NCI-H446 treated with DMSO at 0.1 percent for 48 hours (cell line): ENCODE measurements around the gene PRICKLE2.

Source experiments
- DNase-seq: peaks from one replicate; lab custom pipeline; 2025; lab: John Stamatoyannopoulos, UW

Gene PRICKLE2

DNA sequence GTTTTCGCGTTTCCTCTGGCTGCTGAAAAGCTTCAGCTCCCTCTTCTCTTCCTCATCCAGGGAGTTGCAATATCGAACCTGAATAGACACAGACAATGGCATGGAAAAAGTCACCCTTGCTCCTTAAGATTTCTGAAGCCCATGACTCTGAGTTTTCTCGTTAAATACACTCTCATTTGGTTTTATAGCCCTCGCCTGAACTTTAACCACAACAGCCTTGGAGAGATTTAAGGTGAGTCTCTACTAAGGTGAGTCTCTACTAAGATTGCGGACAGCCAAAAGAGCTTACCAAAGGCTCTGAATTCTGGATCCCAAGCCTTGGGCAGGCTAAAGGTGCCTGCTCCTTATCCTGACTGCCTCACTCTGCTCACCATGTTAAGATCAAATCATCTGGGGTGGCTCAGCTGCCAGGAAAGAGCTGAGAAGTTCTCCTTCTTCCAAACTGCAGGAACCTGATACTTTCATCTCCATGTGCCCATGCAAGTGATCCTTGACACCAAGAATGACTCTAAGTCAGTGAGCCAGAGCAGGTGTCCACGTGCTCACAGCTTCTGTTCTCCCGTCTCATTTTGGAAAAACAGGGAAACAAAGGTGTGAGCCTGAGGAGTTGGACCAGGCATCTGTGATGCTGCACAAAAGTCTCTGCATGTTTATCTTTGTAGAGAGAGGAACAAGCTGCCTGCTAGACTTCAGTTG is 65.1 kb downstream of the PRICKLE2 start:
- no peak for DNase-seq

DNA sequence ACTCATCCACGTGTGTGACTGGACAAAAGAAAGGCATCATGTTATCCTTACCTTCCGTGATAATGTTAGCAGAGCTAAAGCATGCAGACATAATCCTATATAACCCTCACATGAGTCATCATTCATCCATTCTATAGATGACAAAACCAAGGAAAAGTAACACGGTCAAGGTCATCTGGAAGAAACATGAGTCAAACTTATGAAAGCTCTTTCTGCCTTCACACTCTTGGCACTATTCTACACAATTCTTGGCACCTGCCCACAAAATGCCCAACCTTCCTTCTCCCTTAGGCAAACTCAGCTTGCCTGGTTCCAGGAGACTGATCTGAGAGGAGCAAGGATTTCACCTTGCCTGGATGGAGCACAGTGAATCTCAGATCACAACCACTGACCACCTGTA is 66.9 kb downstream of the PRICKLE2 start:
- DNase-seq, result no peak

DNA sequence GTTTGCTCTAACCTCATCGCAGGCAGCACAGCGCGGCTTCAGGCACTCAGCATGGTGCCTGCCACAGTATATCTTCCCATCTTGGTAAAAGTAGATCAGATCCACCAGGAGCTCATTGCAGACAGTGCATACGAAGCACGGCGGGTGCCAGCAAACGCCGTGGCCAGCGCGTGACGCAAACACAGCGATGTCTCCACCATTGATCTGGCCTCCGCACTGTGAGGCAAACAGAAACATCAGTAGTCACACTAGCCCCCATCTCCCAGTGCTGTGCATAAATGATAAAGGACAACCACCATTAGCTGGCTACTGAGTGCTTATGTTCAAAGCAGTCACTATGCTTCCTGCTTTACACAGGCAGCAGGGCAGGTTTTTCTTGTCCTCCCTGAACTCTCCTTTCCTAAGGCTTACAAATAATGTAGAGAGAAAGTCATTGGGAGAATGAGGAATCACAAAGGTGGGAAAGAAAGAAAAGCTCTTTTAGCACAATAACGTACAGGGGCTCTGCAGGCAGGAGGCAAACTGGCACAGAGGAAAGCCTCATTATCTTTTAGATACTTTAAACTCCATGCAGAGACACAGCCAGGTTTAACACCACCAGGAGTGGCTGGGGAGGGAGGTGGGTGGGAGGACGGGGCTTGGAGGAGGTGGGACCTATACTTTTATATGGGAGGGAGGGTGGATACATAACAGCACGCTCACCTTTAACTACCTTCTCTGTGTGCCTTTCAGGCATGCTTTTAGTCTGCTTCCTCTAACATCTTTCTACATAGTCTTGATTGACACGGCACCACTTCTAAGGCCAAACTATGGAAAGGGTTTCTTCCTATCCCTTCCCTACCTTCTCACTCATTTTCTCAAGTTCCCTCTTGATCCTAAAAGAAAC is 67.9 kb downstream of the PRICKLE2 start:
- DNase-seq, result no peak

DNA sequence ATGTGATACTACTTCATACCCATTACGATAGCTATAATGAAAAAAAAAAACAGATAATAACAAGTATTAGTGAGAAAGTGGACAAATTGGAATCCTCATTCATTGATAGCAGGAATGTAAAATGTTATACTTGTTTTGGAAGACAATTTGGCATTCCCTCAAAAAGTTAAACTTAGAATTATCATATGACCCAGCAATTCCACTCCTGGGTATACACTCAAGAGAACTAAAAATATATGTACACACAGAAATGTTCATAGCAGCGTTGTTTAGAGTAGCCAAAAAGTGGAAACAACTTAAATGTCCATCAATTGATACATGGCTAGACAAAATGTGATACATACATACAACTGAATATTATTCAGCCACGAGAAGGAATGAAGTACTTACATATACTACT is 69.9 kb downstream of the PRICKLE2 start:
- no peak for DNase-seq

DNA sequence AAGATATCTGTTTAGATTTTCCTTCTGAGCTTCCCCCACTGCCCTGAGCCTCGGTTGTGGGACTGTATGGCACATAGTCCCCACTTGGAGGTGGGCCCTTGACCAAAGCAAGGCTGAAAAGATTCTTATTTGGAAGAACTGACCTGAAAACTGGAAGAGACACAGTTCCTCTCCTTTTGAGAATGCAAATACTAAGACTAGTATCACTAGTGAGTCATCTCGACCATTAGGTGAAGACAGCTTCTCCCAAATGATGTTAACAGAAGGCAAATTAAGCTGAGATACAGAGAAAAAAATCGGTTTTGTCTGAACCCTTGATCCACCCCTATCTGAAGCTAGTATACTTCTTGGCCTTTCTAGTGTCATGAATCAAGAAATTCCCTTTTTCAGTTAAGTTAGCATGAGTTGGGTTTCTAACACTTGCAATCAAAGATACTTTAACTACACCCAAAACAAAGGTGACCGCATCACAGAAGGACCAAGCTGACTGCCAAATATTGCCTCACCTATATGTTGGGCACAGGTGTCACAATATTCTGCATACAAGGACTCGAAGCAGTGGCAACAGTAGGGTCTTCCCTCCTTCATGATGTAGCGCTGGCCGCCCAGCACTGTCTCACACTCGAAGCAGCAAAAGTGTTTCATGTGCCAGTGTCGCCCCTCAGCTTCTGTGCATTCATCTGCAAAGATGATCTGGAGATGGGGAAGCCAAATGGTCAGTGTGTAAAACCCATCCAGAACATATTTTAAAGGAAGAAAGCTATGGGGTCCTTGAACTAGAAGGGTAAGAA is 72.4 kb downstream of the PRICKLE2 start:
- DNase-seq, result no peak

- DNase-seq, result peak; percentile 74
Observed at GRCh38 chr3:64152086-64152485, 73.2 kb downstream of the PRICKLE2 start.

DNA sequence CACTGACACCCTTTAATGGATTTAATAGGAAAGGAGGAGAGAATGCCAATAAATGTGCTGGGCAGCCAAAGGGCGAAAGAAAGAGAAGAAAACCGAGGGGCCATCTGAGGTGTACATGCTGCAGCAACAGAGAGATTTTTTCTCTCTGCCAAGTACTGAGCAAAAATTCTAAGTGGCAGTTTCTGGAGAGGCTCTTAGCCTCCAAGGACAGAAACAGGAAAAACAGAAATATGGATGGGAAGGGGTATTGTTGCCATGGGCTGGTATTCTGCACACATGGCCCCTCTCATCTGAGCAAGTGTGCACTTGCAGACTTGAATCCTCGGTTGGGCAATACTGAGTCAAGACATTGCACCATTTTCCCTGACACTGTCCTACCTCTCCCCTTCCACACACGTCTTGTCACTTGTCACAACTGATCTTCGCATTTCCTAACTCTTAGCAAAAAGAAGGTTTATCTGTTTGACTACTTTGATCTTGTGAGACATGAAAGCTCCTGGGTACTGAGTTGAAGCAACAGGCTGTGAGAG is 73.9 kb downstream of the PRICKLE2 start:
- DNase-seq, result no peak

- no peak for DNase-seq
Observed at GRCh38 chr3:64150623-64151207, 74.6 kb downstream of the PRICKLE2 start.

DNA sequence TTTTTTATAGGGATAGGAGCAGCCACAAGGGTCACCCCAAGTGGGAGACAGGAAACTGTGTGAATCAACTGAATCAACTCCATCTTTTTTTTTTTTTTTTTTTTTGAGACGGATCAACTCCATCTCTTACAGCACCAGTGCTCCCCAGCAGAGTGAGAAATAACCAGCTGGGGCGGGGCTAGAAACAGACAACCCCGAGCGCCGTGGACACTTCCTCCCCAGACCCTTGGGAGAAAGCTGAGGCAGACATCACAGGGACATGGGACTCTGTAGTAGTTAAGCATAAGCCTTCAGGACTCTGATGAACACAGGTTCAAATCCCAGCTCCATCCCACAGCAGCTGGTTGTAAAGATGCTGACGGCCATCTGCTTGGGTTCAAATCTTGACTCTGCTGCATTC is 75.4 kb downstream of the PRICKLE2 start:
- DNase-seq, result no peak

DNA sequence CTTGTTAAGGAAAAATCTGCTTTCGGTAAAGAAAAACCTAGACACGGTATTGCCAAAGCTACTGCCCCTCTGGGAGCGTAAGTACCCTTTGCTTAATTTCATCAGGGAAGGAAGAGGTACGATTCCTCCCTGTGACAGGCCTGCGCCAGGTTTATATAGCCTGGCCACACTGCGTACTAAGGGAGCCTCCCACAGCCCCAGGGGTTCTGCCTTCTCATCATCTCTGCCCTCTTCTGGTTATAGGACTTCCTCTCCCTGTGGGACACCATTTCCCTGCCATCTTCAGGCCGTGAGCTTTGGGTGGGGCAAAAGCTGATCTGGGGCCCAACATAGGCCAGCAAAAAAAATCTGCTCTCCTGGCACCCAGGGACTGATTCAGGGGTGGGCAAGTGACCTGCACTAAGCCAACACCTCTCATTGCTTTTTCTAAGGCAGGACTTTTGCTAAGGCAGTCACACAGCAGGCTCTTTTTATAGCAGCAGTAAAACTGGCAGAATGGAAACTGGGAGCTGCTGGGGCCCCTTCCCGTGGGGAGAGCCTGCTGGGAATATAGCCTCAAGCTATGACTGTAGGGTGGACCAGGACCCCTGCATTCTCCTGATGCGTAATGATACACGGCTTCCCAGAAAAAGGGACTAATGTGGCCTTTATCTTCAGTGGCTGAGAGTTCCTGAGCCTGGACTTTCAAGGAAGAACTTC is 76.2 kb downstream of the PRICKLE2 start:
- DNase-seq, result no peak

DNA sequence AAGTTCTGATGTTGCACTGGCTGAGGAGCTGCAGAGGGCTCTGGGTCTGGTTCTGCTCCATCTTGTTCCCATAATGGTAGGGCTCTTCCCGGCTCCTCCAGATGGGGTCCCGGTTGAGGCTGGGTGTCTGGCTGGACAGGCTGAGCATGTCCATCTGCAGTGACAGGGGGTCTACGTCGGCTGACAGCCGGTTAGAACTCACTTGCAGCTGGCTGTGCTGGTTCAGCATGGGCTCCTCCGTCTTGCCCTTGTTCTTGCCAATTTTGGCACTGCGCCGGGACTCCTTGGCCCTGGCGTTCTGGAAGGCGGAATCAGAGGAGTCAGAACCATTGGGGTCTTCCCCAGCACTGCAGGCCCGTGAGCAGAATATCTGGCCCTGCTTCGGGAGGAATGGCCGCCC is 78.1 kb downstream of the PRICKLE2 start:
- no peak for DNase-seq

GRCh38 chr3:64145438-64145837 is 79.8 kb downstream of the PRICKLE2 start:
- DNase-seq, result no peak

GRCh38 chr3:64144241-64144900 is 80.9 kb downstream of the PRICKLE2 start:
- no peak for DNase-seq

GRCh38 chr3:64143409-64144130 is 81.7 kb downstream of the PRICKLE2 start:
- peak; percentile 87 for DNase-seq

- no peak for DNase-seq
Observed at GRCh38 chr3:64141476-64141875, 83.8 kb downstream of the PRICKLE2 start.

DNA sequence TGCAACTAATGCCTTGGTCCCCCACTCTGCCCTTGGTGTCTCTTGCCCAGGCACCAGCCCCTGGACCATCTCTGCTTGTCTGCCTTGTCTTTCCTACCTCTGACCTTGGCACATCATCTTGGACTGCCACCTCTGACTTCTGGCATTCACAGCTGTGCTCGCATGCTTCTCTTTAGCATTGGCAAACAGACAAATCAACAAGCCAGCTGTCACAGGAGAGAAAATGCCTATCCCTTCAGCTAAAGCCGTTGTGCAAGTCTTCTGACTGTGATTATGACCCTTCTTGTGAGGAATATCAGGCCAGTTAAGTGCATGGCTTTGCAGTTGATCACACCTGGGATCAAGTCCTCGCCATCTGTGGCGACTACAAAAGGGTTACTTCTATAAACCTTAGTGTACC is 84.6 kb downstream of the PRICKLE2 start:
- peak; percentile 12 for DNase-seq

DNA sequence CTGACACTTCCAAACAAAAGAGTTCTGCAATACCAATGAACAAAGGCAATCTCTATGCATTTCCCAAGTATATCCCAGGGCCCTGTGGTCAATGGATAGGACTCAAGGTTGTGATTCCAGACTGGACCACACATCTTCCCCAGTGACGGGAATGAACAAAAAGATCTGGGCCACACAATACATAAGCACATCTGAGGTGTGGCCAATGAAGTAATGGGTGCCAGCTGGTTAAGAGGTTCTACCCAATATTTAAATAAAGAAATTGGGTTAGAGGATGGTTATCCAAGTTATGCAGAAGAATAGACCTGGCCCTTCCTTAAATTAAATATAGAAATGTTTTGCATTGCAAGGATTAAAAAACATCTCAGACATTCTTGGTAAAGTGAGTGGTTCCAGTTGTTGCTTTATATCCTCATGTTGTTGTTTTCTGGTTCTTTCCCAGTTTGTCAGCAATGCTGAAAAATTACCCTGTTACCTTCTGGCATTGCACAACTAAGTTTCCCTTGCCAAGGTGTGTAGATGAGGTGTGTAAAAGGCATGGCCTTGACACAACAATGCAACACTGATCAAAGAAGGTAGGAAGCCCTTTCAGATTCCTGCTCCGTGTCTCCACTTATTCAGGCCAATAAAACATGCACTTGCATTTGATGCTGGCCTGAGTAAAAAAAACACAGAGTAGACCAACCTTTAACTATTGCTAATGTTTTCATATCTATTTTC is 86.5 kb downstream of the PRICKLE2 start:
- no peak for DNase-seq

- DNase-seq, result no peak
Observed at GRCh38 chr3:64138046-64138445, 87.2 kb downstream of the PRICKLE2 start.

DNA sequence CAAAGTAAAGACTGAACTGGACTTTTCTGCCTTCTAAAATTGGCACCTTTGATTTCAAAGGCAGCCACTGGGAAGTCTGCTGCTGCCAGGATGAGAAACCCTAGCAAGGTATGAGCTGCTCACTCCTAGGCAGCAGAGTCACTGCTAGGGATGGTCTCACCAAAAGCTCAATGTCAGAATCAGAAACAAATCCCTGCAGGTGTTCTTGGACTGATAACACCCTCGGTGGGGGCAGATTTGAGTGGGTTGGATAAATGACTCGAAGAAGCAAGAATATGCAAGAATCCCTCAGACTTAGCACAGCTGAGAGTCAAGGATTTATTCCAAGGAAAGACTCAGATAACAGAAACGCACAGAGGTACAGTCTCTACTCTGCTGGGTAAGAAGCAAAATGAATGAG is 90.4 kb downstream of the PRICKLE2 start:
- DNase-seq, result no peak
